HCT116 (cell line): Measurements from ENCODE around the gene TCF20. TPM values are rescaled to one million over a fixed set of nuclear protein-coding genes. Genes with fewer than 3 reads are reported as not detected.

Experiments used
- ATAC-seq: fragments of 200-7000 bp; cut with Tn5 transposase; 2 replicates; pipeline ENCODE4 v1.9.1; 2020; ENCODE audit warnings: mild to moderate bottlenecking, moderate library complexity
- BruUV-seq: library from RNA; stranded (reverse); fragments of 400-500 nt; replicated peaks from 2 replicates; lab custom pipeline; 2021; lab: Mats Ljungman, UMichigan
- CTCF ChIA-PET: fragments of 300-600 bp; sonication (Branson Sonifier 250); formaldehyde crosslinking; loops from one replicate; lab custom pipeline; 2021; ENCODE audit warnings: antibody characterized with exemption; lab: Charles Lee
- POLR2A ChIA-PET: fragments of 300-600, 350-600 bp; sonication (Branson Sonifier 250); formaldehyde crosslinking; loops from one replicate; lab custom pipeline; 2021; ENCODE audit warnings: antibody characterized with exemption; lab: Charles Lee
- RAD21 ChIA-PET, 2 experiments: fragments of 300-600 bp; sonication (Branson Sonifier 250); formaldehyde crosslinking; loops; one replicate each; lab custom pipeline; 2023; ENCODE audit warnings: low total read pairs in 2 of 2; ENCODE audit not compliant: uncharacterized antibody in 2 of 2, unreplicated experiment in 2 of 2, low non-redundant PET in 1 of 2; lab: Charles Lee
- DNase-seq: peaks from one replicate; pipeline ENCODE4 v3.0.0-alpha.2; 2010; ENCODE audit warnings: low read depth, low spot score
- H2AFZ ChIP-seq: fragments of 200-600 bp; shearing (Covaris generic), sonication (generic); 2 replicates; pipeline ENCODE4 v1.6.1; 2017; ENCODE audit warnings: low read depth, mixed run types, mixed read lengths, antibody characterized with exemption, low read length; ENCODE audit not compliant: poor library complexity, severe bottlenecking
- H3K27ac ChIP-seq: 2 replicates; pipeline ENCODE4 v1.5.1; 2012; ENCODE audit warnings: low read depth, low read length
- H3K27me3 ChIP-seq: fragments of 200-600 bp; sonication (generic); 2 replicates; pipeline ENCODE4 v1.6.1; 2016; ENCODE audit warnings: mixed run types, low read length, mixed read lengths; ENCODE audit not compliant: insufficient read depth
- H3K36me3 ChIP-seq, 2 experiments: fragments of 200-500 bp in 1 of 2; fragments of 200-600 bp in 1 of 2; sonication (Bioruptor generic) in 1 of 2; sonication (generic) in 1 of 2; 2 replicates each; pipeline versions ENCODE4 v1.5.1 to v1.6.1; 2014 to 2016; ENCODE audit warnings: low read length in 2 of 2, inconsistent platforms in 1 of 2, mixed read lengths in 1 of 2, mixed run types in 1 of 2; ENCODE audit not compliant: insufficient read depth in 2 of 2, control insufficient read depth in 1 of 2
- H3K4me1 ChIP-seq, 2 experiments: fragments of 200-600 bp in 1 of 2; sonication (generic) in 1 of 2; 2 replicates each; pipeline versions ENCODE4 v1.5.1 to v1.6.1; 2012 to 2017; ENCODE audit warnings: low read length in 2 of 2, inconsistent platforms in 1 of 2, mild to moderate bottlenecking in 1 of 2, mixed read lengths in 1 of 2, mixed run types in 1 of 2, moderate library complexity in 1 of 2; ENCODE audit not compliant: insufficient read depth in 2 of 2, control insufficient read depth in 1 of 2
- H3K4me2 ChIP-seq: fragments of 200-600 bp; sonication (generic); 2 replicates; pipeline ENCODE4 v1.6.1; 2017; ENCODE audit warnings: mixed run types, low read length, mixed read lengths
- H3K4me3 ChIP-seq, 2 experiments: fragments of 200-600 bp in 1 of 2; sonication (generic) in 1 of 2; replicated peaks in 1 of 2; 2 replicates each; pipeline ENCODE4 v1.5.1; 2011 to 2016; ENCODE audit warnings: low read length in 2 of 2, control low read depth in 1 of 2, low read depth in 1 of 2, mild to moderate bottlenecking in 1 of 2, mixed read lengths in 1 of 2, mixed run types in 1 of 2
- H3K79me2 ChIP-seq: fragments of 200-600 bp; sonication (generic); 2 replicates; pipeline ENCODE4 v1.6.1; 2017; ENCODE audit warnings: mild to moderate bottlenecking, mixed run types, low read length, moderate library complexity, mixed read lengths; ENCODE audit not compliant: insufficient read depth
- H3K9ac ChIP-seq: fragments of 200-600 bp; sonication (generic); 2 replicates; pipeline ENCODE4 v1.6.1; 2016; ENCODE audit warnings: low read length, mixed read lengths
- H3K9me2 ChIP-seq: fragments of 200-600 bp; sonication (generic), shearing (Covaris generic); 2 replicates; pipeline ENCODE4 v1.6.1; 2017; ENCODE audit warnings: mixed run types, mild to moderate bottlenecking, moderate library complexity; ENCODE audit not compliant: insufficient read depth
- H3K9me3 ChIP-seq, 2 experiments: fragments of 200-500 bp in 1 of 2; fragments of 200-600 bp in 1 of 2; sonication (Bioruptor generic) in 1 of 2; sonication (generic) in 1 of 2; 2 replicates each; pipeline ENCODE4 v1.6.1; 2014 to 2017; ENCODE audit warnings: low read length in 2 of 2, mixed read lengths in 2 of 2, inconsistent platforms in 1 of 2, low read depth in 1 of 2, mild to moderate bottlenecking in 1 of 2, mixed run types in 1 of 2, moderate library complexity in 1 of 2; ENCODE audit not compliant: control insufficient read depth in 1 of 2, insufficient read depth in 1 of 2
- H4K20me1 ChIP-seq: fragments of 200-600 bp; sonication (generic), shearing (Covaris generic); 2 replicates; pipeline ENCODE4 v1.6.1; 2017; ENCODE audit warnings: mixed run types, mild to moderate bottlenecking, moderate library complexity; ENCODE audit not compliant: insufficient read depth
- ATF3 ChIP-seq: IDR thresholded peaks from 2 replicates; pipeline ENCODE4 v1.6.1; 2012
- CEBPB ChIP-seq: IDR thresholded peaks from 2 replicates; pipeline ENCODE4 v1.6.1; 2012; ENCODE audit warnings: low read depth
- EGR1 ChIP-seq: IDR thresholded peaks from 2 replicates; pipeline ENCODE4 v1.6.1; 2012; ENCODE audit warnings: low read depth
- ELF1 ChIP-seq: IDR thresholded peaks from 2 replicates; pipeline ENCODE4 v1.6.1; 2012; ENCODE audit warnings: low read depth, borderline replicate concordance
- EZH2phosphoT487 ChIP-seq: fragments of 200-600 bp; IDR thresholded peaks from 2 replicates; pipeline ENCODE4 v1.6.1; 2018; ENCODE audit warnings: antibody characterized with exemption, borderline replicate concordance
- FOSL1 ChIP-seq: IDR thresholded peaks from 2 replicates; pipeline ENCODE4 v1.6.1; 2012; ENCODE audit warnings: low read depth
- MAX ChIP-seq: IDR thresholded peaks from 2 replicates; pipeline ENCODE4 v1.6.1; 2012
- POLR2A ChIP-seq: IDR thresholded peaks from 2 replicates; pipeline ENCODE4 v1.7.0; 2011; ENCODE audit warnings: borderline replicate concordance; ENCODE audit not compliant: insufficient read depth, insufficient read length; ENCODE audit errors: extremely low read depth
- RAD21 ChIP-seq: IDR thresholded peaks from 2 replicates; pipeline ENCODE4 v1.6.1; 2012; ENCODE audit warnings: low read depth, mild to moderate bottlenecking
- SIN3A ChIP-seq: IDR thresholded peaks from 2 replicates; pipeline ENCODE4 v1.6.1; 2012; ENCODE audit warnings: low read depth
- SP1 ChIP-seq: IDR thresholded peaks from 2 replicates; pipeline ENCODE4 v1.6.1; 2012; ENCODE audit warnings: low read depth
- SRF ChIP-seq: IDR thresholded peaks from 2 replicates; pipeline ENCODE4 v1.6.1; 2012; ENCODE audit warnings: low read depth
- TCF7L2 ChIP-seq: IDR thresholded peaks from 2 replicates; pipeline ENCODE4 v1.7.0; 2011; ENCODE audit warnings: borderline replicate concordance, inconsistent platforms; ENCODE audit not compliant: insufficient read depth, insufficient read length; ENCODE audit errors: extremely low read depth
- ZFX ChIP-seq: fragments of 450-650 bp; IDR thresholded peaks from 2 replicates; pipeline ENCODE4 v1.6.1; 2017
- intact Hi-C: fragments of 100-400 bp; cut with micrococcal nuclease; formaldehyde crosslinking; loops from 2 replicates; pipeline ENCODE4 v1.10.0; 2022
- total RNA-seq: library from RNA; stranded (reverse); gene quantifications from one replicate; pipeline ENCODE4 v1.2.1, GENCODE V29; 2021; ENCODE audit not compliant: unreplicated experiment

Gene TCF20
- total RNA-seq, 1 experiment from 2014 or later: 66.7 TPM

DNA sequence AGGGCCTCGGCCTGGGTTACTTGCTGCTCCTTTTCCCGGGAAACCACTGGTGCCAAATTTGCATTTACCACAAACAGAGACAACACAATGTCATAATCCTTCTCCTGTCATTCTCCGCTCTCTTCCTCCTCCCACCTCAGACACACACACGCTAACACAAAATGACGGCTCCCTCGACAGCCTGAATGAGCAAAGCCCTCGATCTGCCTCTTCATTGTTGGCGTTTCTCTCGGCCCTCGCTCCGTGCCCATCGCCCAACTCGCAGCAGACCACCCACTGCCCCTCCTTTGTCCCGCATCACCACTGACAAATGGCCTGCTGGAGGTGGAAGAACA, 12.5 kb upstream of the TCF20 start:
- Histone ChIP-seq H4K20me1 (no peaks in the 10 kb centered on the region), H3K9ac (no peak overlapping the region), H2AFZ (no peak overlapping the region), H3K4me1 (no peaks in the 10 kb centered on the region), H3K27me3 (no peaks in the 10 kb centered on the region), H3K9me2 (no peaks in the 10 kb centered on the region), H3K9me3 (no peaks in the 10 kb centered on the region), H3K4me2 (no peak overlapping the region), H3K27ac (no peak overlapping the region), H3K79me2 (no peaks in the 10 kb centered on the region), H3K4me3 (no peak overlapping the region), H3K36me3 (no peaks in the 10 kb centered on the region)
- POLR2A ChIA-PET: no interaction called here
- ATAC-seq: no peak
- no peak for DNase-seq
- TF ChIP-seq ATF3 (no peak), EGR1 (no peak)
- no TSS peak for BruUV-seq
- RAD21 ChIA-PET: no interaction called here
- intact Hi-C loops: no loop called here
- CTCF ChIA-PET: no interaction called here

GRCh38 chr22:42282252-42282942, 11.9 kb upstream of the TCF20 start:
- no peaks in the 10 kb centered on the region for H4K20me1 ChIP-seq
- no TSS peak for BruUV-seq
- TF ChIP-seq EGR1: no peak
- TF ChIP-seq SRF: no peak
- no peak for TF ChIP-seq ELF1
- TF ChIP-seq SP1: no peak
- no peak for TF ChIP-seq MAX
- no peak for TF ChIP-seq ZFX
- no peak for TF ChIP-seq FOSL1
- TF ChIP-seq CEBPB: no peak
- TF ChIP-seq TCF7L2: no peak
- TF ChIP-seq RAD21: no peak
- TF ChIP-seq EZH2phosphoT487: no peak
- TF ChIP-seq SIN3A: no peak
- TF ChIP-seq POLR2A: no peak
- TF ChIP-seq, all 23 proteins: peak for 0
- RAD21 ChIA-PET: no interaction called here
- intact Hi-C loops: no loop called here
- H3K9me2 ChIP-seq: no peaks in the 10 kb centered on the region
- H2AFZ ChIP-seq: no peak overlapping the region
- DNase-seq (no peak), ATAC-seq (peak; percentile 47)
- no peaks in the 10 kb centered on the region for H3K27me3 ChIP-seq
- no peaks in the 10 kb centered on the region for H3K4me1 ChIP-seq
- H3K9ac ChIP-seq: no peak overlapping the region
- POLR2A ChIA-PET: no interaction called here
- no peak overlapping the region for H3K4me3 ChIP-seq
- no peaks in the 10 kb centered on the region for H3K9me3 ChIP-seq
- no peak overlapping the region for H3K4me2 ChIP-seq
- CTCF ChIA-PET: no interaction called here
- H3K27ac ChIP-seq: no peak overlapping the region
- H3K79me2 ChIP-seq: no peaks in the 10 kb centered on the region
- H3K36me3 ChIP-seq: no peaks in the 10 kb centered on the region
